ENCODE data around the gene NKTR.
"Not testable (repeated sequence)": the region's sequence is repeated elsewhere in the genome, so short reads cannot be mapped to it uniquely, and the experiment has no call there.

The NKTR gene

GRCh38 chr3:42591811-42592210 is 8.7 kb upstream of the NKTR start:
- TF ChIP-seq MYC (IDR thresholded peaks at IDR 0.05; ENCODE audit: low read depth, low read length) (no peak), CTCF (IDR thresholded peaks at IDR 0.05; ENCODE audit: low read depth, low read length) (no peak), MAX (IDR thresholded peaks at IDR 0.05; ENCODE audit: low read depth, low read length) (no peak), POLR2A (IDR thresholded peaks at IDR 0.05; ENCODE audit: extremely low read depth, insufficient read length) (no peak)
- peak overlapping the region; percentile 80 for H3K4me3 ChIP-seq (ENCODE audit: low read depth, low read length)
- DNase-seq (ENCODE audit: low read depth): no peak

- H3K4me3 ChIP-seq (ENCODE audit: low read depth, low read length): no peak overlapping the region
- no peak for DNase-seq (ENCODE audit: low read depth)
- no peak for TF ChIP-seq POLR2A (IDR thresholded peaks at IDR 0.05; ENCODE audit: extremely low read depth, insufficient read length)
- TF ChIP-seq CTCF (IDR thresholded peaks at IDR 0.05; ENCODE audit: low read depth, low read length): no peak
- TF ChIP-seq MYC (IDR thresholded peaks at IDR 0.05; ENCODE audit: low read depth, low read length): no peak
- TF ChIP-seq MAX (IDR thresholded peaks at IDR 0.05; ENCODE audit: low read depth, low read length): no peak
These were observed 6.9 kb upstream of the NKTR start for GRCh38 chr3:42593635-42594034.

- TF ChIP-seq POLR2A (IDR thresholded peaks at IDR 0.05; ENCODE audit: extremely low read depth, insufficient read length) (no peak), CTCF (IDR thresholded peaks at IDR 0.05; ENCODE audit: low read depth, low read length) (no peak), MAX (IDR thresholded peaks at IDR 0.05; ENCODE audit: low read depth, low read length) (no peak), MYC (IDR thresholded peaks at IDR 0.05; ENCODE audit: low read depth, low read length) (no peak)
- H3K4me3 ChIP-seq (ENCODE audit: low read depth, low read length): no peak overlapping the region
- DNase-seq (ENCODE audit: low read depth): no peak
These were observed 4.8 kb upstream of the NKTR start for GRCh38 chr3:42595682-42596081.

GRCh38 chr3:42597098-42597497 is 3.4 kb upstream of the NKTR start:
- DNase-seq (ENCODE audit: low read depth); H3K4me3 ChIP-seq (ENCODE audit: low read depth, low read length): not testable (repeated sequence)

- peak overlapping the region; percentile 93 for H3K4me3 ChIP-seq (ENCODE audit: low read depth, low read length)
- peak; percentile 28; the same call in 1 of the 2 replicates for TF ChIP-seq MAX (IDR thresholded peaks at IDR 0.05; ENCODE audit: low read depth, low read length)
- TF ChIP-seq MYC (IDR thresholded peaks at IDR 0.05; ENCODE audit: low read depth, low read length): peak; percentile 57; the same call in 1 of the 2 replicates
- no peak for TF ChIP-seq CTCF (IDR thresholded peaks at IDR 0.05; ENCODE audit: low read depth, low read length)
- DNase-seq (ENCODE audit: low read depth): peak; percentile 86
These were observed 631 bp downstream of the NKTR start for GRCh38 chr3:42600958-42601675.

- DNase-seq (ENCODE audit: low read depth): peak; percentile 30
- TF ChIP-seq MYC (IDR thresholded peaks at IDR 0.05; ENCODE audit: low read depth, low read length) (no peak), POLR2A (IDR thresholded peaks at IDR 0.05; ENCODE audit: extremely low read depth, insufficient read length) (no peak), MAX (IDR thresholded peaks at IDR 0.05; ENCODE audit: low read depth, low read length) (no peak), CTCF (IDR thresholded peaks at IDR 0.05; ENCODE audit: low read depth, low read length) (no peak)
- peak overlapping the region; percentile 93 for H3K4me3 ChIP-seq (ENCODE audit: low read depth, low read length)
These were observed 1.6 kb downstream of the NKTR start for GRCh38 chr3:42601896-42602581.

Measured in NB4 (cell line).